Inflammatory macrophage treated with lipopolysaccharide for 4 hours (primary cell): ENCODE measurements around the gene ATP2C2.
A peak's percentile ranks its signal among the peaks of the same experiment; 100 is the strongest.
"Not testable (repeated sequence)": the region's sequence is repeated elsewhere in the genome, so short reads cannot be mapped to it uniquely, and the experiment has no call there.

Source experiments
- DNase-seq: peaks from one replicate; pipeline ENCODE4 v3.0.0-alpha.2; 2020

ATP2C2 gene

DNA sequence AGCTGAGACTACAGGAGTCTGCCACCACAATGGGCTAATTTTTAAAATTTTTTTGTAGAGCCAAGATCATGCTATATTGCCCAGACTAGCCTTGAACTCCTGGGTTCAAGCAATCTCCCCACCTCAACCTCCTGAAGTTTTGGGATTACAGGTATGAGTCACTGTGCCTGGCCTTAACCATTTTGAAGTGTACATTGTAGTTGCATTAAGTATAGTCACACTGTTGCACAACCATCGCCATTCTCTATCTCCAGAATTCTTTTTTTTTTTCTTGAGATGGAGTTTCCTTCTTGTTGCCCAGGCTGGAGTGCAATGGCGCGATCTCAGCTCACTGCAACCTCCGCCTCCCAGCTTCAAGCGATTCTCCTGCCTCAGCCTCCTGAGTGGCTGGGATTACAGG is 35.1 kb downstream of the ATP2C2 start:
- not testable (repeated sequence) for DNase-seq

DNA sequence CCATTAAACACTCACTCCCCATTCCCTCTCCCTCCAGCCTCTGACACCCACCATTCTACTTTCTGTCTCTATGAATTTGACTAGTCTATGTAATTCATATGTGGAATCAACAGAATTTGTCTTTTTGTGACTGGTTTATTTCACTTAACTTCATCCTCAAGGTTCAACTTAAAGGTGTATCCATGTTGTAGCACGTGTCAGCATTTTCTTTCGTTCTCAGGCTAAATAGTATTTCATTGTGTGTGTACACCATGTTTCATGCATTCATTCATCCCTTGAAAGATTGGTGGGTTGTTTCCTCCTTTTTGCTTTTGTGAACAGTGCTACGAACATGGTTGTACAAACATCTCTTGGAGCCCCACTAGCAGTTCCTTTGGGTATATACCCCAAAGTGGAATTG is 36.0 kb downstream of the ATP2C2 start:
- no peak for DNase-seq

DNA sequence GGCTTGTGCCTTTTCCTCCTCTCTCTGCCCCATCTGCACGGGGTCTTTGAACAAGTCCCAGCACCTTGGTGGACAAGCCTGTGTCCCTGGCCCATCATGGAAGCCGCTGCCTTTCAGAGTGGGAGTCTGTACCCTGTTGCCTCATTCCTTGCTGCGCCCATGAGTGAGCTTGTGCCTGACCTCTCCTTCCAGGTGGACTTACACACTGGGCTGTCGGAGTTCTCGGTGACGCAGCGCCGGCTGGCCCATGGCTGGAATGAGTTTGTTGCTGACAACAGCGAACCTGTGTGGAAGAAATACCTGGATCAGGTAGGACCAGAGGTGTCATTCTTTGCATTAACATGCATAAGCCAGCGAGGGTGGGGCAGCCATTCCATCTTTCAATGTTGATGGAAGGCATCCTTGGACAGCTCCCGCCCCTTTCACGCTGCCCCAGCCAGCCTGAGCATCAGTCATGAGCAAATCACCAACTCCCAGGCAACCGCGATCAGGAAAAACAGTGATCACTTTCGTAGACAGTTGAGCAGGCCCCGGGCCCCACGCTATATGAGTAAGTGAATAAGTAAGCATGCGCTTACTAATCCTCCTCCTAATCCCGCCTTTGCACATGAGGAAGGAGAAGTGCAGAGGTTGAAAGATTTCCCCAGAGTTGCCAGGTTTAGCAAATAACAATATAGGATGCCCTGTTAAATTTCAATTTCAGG is 36.8 kb downstream of the ATP2C2 start:
- DNase-seq, result no peak

DNA sequence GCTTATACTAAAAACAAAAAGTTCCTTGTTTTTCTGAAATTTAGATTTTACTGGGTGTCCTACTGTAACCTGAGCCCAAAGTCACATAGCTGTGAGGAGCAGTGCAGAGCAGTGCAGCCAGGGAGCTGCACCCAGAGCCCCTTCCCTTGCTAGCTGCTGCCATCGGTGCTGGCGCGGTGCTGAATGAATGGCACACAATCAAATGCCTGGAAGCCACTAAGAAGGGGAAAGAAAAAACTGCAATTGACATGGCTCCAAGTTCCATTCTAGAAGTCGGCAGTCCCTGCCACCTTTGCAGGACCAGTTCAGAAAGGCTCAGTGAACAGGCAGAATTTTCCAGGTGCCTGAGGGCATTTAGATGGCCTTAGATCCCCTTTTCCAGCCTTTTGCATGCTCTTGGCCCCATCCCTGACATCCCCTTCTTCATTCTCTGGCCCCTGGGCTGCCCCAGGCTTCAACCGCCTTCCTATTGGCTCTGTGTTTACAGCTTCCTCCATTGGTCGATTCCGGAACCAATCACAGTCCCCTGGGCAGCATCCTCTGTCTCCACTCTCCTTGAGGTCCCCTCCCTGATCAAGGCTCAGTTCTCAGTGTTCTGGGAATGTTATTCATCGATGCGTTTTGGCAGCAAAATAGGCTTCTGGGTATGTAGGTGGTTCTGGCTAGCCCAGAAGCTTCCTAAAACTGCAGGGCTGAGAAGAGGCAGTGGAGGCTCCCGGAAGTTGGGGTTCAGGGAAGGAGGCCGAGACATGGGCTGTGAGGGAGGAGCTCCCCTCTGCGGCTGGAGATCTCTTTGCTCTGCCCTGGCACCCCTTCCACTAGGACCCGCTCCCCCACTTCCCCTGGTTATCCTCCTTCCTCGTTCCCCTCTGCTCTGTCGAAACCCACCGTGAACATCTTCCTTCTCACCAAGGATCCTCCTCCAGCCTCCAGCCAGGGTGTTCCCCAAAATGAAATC is 37.9 kb downstream of the ATP2C2 start:
- no peak for DNase-seq

DNA sequence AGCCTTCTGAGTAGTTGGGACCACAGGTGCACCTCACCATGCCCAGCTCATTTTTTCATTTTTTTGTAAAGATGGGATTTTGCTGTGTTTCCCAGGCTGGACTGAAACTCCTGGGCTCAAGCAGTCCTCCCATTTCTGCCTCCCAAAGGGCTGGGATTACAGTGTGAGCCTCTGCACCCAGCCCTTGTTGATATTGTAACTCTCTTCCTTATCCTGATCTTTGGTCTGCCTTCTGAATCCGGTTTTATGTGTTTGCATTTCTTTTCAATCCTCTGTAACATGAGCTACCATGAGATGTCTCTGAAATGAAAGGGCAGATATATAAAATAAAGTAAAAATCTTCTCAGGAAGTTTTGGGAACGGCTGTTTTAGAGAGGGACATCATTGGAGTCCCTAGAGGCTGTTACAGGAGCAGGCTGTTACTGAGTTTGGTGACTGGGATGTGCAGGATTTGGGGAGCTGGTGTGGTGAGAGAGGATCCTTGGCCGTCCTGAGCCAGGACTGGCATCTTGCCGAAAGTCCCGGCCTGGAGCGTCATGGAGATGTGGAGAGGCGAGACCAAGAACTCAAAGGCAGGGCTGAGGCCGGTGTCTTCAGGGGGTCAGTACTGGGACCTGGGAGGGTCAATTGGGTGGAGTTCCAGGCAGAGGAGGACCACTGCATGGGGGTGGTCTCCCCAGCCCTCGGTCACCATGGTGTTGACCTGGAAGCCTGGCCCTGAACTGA is 39.4 kb downstream of the ATP2C2 start:
- no peak for DNase-seq

DNA sequence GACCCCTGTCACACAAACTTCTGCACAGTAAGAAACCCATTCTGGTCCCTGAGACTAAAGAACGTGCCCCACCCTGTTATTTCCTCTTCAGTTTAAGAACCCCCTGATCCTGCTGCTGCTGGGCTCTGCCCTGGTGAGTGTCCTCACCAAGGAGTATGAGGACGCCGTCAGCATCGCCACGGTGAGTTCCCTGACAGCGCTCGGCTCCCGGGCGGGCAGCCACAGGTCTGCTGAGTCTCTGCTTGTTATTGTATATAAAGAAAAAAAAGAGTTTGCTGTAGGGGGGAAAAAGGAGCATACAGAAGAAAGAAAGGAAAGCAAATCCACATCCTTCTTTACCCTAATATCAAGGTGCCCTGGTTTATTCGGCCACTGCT is 40.0 kb downstream of the ATP2C2 start:
- no peak for DNase-seq

DNA sequence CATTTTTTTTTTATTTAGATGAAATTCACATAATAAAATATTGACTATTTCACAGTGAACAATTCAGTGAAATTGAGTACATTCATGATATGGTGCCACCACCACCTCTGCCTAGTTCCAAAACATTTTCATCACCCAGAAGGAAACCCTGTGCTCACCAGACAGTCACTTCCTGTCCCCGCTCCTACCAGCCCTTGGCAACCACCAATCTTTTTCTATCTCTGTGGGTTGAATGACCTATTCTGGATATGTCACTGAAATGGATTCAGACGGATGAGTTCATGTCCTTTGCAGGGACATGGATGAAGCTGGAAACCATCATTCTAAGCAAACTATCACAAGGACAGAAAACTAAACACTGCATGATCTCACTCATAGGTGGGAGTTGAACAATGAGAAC is 40.5 kb downstream of the ATP2C2 start:
- DNase-seq, result no peak

DNA sequence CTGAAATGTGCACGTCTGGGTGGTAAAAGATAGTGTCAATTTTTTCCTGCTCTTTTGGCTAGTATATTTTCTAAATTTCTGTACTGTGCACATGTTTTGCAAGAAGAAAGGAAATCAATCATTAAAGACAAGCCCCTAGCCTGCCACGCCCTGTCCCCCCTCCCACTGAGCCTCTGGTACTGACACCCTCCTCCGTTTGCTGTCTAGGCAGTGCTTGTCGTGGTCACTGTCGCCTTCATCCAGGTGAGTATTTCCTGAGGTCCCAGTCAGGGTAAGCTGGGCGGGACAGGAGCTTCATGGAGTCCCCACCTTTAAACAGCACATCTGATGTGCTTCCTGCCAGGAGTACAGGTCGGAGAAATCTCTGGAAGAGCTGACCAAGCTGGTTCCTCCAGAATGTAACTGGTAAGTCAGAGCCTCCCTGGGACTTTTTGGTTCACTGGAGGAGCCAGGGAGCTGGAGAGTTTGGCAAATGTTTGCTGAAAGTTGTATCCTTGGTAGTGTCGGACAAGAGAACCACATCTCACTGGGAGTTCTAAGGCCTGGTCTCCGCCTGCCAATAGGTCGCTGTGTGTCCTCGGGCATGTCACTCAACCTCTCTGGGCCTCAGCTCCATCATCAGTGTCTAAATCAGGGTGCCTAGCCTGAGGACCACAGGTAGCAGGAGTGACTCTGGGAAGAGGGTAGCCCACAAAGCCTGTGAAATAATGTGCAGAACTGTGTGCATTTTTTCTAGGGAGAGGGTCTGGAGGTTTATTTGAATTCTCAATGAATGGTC is 42.2 kb downstream of the ATP2C2 start:
- DNase-seq, result no peak

DNA sequence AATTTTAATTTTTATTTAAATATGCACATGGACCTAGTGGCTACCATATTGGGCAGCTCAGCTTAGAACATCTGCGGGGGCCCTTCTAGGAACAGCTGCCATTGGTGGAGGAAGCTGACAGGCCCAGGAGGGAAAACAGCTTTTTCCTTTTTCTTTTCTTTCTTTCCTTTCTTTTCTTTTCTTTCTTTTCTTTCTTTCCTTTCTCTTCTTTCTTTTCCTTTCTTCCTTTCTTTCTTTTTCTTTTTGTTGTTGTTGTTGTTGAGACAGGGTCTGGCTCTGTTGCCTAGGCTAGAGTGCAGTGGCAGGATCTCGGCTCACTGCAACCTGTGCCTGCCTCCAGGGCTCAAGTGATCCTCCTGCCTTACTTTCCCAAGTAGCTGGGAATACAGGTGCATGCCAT is 43.4 kb downstream of the ATP2C2 start:
- no peak for DNase-seq

DNA sequence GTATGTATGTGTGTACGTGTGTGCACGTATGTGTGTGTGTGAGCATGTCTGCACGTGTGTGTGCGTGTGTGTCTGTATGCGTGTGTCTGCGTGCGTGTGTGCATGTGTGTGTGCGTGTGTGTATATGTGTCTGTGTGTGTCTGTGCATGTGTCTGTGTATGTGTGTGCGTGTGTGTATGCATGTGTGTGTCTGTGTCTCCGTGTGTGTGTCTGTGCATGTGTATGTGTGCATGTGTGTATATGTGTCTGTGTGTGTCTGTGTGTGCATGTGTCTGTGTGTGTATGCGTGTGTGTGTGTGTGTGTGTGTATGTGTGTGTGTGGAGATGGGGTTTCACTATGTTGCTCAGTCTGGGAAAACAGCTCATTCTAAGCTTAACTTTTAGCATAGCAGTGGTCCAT is 43.9 kb downstream of the ATP2C2 start:
- DNase-seq, result no peak

DNA sequence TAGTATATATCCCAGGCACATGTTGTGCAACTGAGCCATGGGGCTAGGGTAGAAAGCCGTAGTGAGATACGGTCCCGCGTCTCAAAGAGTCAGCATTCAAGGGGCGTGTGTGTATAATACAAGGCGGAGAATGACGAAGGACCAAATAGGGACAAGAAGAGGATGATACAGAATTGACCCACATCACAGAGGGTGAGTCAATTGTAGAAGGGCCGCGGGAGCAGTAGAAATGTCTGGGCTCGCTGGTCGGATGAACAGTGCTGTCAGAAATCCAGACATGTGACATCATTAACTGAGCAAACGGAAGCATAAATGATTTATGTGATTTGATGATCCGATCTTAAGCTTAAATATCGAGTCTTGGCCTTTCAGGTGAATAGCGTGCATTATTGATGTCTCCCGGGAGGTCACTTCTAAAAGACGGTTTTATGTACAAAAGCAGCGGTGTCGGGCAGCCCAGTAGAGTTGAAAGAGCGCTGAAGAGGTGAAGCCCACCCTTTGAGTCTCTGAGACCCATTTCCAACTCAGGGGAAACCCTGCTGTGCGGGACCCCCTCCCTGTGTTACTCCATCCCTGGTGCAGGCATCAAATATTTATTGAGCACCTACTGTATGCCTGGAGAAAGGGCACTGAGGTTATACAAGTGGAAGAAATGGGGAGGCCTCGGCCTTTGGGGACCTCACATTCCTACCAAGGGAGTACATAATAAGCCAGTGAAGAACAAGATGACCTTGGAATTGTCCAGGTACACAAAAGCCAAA is 45.1 kb downstream of the ATP2C2 start:
- DNase-seq, result no peak

DNA sequence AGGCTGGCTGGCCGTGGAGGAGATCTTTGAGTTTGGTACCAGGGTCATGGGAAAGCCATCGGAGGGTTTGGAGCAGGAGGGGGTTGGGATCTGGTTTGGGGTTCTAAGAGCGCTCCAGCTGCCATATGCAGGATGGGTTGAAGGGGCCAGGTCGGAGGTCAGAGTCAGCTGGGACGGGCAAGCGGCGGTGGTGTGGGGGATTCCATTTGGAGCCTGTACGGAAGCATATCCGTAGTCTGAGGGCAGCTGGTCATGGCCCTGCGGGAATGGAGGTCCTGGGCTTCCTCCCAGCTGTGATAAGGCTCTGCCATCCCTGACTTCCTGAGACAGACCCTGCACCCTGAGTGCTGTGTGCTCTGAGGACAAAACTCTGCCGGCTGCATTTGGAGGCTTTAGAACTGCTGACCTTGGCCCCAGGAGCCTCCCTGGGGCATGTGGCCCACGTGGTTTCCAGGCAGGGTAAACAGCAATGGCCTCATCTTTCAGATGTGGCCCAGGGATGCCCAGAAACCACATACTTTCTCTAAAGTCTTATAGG is 46.5 kb downstream of the ATP2C2 start:
- no peak for DNase-seq

DNA sequence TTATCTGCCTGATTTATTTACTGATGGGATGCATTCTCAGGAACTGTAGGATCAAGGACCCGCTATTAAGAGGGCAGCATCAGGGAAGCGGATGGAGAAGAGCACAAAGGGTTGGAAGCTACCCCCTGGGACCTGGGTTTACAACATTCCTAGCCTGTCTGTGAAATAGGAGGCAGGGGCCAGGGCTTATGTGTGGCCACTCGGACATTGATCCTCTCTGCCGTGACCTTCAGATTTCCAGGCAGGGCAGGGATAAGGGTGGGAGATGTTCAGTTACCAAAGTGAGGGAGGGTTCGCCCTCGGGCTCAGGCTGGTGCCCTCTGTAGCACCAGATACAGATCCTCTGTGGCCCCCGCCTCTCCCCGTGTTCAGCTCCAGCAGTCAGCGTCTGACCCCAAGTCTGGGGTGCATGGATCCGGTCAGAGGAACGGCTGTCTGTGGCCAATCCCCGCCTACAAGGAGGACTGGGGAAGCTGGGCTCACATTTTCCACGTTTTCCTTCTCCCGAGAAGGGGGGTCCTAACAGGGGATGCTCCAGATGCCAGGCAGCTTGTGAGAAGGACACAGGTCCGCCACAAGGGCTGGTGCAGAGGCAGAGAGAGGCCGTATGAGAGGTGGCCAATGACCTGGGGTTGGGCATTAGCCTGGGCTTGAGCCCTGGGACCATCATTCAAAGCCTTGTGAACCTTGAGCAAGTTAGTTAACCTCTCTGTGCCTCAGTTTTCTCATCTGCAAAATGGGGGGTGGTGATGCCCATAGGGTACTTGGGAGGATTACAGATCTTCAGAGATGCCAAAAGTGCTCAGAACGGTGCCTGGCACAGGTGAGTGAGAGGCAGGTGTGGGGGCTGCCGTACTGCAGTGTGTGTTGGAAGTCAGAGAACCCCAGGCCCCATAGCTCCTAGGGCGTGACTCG is 48.3 kb downstream of the ATP2C2 start:
- no peak for DNase-seq

DNA sequence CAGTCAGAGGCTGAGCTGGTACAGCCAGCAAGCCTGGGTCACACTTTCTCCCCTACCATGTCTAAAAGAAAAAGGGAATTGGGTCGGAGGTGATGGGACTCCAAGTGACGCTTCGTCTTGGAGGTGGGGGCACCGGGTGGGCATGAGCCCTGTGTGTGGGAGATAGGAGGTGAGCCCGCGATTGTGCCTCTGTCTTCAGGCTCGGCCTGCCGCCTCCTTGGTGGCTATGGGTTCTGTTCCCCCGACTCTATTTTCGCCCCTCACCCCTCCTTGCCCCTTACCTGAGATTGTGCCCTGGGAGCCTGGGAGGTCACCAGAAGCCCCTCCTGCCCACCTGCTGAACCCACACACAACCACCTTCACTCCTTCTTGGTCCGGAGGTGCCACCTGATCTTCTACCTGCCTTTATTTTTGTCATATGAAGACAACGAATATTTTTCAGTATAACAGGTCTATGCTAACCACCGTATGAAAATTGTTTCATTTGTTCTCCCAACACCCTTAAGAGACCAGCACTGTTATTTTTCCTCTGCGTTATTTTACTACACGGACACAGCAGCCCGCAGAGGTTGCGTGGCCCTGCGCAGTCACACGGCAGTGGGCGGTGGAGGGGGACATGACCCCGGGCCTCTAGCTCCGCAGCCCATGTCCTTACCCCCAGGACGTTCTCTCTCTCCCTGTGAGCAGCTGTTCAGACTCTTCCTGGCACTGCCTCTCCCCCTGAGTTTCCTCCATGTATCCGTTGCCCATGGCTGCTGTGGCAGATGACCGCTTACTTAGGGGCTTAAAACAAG is 49.9 kb downstream of the ATP2C2 start:
- DNase-seq, result no peak

DNA sequence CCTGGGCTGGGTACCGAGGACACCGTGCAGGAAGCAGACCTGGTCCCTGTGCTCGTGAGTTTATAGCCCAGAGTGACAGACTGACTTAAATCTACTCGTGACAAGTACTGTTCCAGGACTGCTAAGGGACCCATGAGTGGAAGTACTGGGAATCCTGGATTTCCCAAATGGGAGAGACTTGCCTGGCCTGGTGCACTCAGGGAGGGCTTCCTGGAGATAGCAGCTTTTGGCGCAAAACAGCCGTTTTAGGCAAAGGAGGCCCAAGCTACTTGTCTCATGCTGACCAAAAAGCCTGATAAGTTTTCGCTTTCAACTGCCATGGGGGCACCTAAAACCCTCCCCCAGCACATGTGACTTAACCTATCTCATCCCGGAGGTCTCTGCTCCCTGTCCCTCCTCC is 51.4 kb downstream of the ATP2C2 start:
- no peak for DNase-seq

DNA sequence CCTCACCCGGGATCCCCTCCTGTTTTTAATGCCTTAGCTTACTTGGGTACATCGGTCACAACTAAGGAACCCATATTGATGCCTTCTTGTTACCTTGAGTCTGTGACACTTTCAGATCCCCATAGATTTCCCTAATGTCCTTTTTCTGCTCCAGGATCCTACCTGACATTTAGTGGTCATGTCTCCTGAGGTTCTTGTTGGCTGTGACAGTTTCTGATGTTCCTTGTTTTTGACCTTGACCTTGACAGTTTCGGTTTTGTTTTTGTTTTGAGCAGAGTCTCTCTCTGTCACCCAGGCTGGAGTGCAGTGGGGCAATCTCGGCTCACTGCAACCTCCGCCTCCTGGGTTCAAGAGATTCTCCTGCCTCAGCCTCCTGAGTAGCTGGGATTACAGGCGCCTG is 52.2 kb downstream of the ATP2C2 start:
- not testable (repeated sequence) for DNase-seq

DNA sequence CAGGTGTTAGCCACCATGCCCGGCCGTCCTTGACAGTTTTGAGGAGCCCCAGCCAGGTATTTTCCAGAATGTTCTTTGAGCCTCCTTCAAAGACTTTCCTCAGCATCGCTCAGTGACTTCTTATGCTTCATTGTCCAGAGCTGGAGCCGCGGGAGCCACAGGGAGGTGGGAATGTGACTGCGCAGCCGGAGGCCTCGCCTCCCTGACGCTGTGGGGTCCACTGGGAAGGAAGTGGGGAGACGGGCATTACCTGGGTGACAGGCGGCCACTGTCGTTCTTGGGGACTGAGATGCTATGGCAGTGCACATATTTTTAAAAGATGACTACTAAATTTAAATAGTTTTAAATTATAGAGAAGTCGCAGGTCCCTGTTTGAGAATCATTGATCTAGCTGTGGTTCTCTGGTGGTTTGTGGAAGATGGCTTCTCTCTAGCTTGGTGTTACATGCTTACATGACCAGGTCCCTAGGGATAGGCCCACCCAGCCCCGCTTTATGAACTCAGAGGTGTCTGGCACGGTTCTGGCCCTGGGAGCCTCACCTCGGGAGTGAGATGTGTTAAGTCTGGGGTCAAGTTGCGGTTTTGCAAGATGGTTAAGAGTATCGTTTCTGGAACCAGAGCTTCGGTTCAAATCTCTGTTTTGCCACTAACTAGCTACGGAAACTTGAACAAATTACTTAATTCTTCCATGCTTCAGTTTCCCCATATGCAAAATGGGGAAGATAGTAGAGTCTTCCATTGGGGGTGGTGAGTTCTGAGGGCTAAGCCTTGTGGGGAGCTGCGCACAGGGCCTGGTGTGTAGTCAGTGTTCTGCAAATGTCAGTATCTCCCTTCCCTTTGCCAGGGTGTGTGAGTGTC is 53.0 kb downstream of the ATP2C2 start:
- DNase-seq, result no peak

DNA sequence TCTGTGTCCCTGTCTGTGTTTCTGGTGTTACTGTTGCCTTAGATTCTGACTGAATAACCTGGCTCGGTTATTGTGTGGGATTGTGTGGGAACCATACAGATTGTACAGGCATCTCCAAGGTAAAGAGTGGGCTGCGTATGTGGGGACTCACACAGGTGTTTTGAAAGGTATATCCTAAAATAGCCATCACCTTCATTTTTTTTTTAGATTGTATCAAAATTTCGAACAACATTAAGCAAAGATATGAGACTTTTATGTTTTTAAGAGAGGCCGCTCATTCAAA is 53.5 kb downstream of the ATP2C2 start:
- no peak for DNase-seq

DNA sequence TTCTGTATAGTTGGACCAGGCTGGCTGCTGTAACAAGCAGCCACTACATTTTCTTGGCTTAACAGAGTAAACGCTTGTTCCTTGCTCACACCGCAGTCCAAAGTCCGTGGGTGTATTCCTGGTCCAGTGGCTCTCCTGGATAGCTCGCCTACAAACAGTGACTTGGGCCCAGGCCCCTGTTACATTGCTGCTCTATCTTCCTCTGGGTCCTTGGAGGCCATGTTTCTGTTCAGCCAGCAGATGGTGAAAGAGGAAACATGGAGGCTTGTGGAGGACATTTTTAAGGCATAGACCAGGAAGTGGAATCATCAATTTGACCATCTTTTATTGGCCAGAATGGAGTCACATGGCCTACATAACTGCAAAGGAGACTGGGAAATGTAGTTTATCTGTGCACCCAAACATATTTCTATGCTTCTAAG is 55.1 kb downstream of the ATP2C2 start:
- DNase-seq, result peak; percentile 44
